ENCODE results near the gene BTNL8.

DNA sequence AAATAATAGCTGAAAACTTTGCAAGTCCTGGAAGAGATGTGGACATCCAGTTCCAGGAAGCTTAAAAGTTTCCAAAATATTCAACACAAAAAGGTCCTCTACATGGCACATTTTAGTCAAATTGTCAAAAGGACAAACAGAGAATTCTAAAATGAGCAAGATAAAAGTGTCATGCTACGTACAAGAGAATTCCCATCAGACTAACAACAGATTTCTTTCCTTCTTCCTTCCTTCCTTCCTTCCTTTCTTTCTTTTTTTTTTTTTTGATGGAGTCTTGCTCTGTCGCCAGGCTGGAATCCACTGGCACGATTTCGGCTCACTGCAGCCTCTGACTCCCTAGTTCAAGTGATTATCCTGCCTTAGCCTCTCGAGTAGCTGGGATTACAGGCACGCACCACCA is 39.3 kb downstream of the BTNL8 start:
- TF ChIP-seq, protein P1, sequence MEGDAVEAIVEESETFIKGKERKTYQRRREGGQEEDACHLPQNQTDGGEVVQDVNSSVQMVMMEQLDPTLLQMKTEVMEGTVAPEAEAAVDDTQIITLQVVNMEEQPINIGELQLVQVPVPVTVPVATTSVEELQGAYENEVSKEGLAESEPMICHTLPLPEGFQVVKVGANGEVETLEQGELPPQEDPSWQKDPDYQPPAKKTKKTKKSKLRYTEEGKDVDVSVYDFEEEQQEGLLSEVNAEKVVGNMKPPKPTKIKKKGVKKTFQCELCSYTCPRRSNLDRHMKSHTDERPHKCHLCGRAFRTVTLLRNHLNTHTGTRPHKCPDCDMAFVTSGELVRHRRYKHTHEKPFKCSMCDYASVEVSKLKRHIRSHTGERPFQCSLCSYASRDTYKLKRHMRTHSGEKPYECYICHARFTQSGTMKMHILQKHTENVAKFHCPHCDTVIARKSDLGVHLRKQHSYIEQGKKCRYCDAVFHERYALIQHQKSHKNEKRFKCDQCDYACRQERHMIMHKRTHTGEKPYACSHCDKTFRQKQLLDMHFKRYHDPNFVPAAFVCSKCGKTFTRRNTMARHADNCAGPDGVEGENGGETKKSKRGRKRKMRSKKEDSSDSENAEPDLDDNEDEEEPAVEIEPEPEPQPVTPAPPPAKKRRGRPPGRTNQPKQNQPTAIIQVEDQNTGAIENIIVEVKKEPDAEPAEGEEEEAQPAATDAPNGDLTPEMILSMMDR (IDR thresholded peaks at IDR 0.05) = no peak
- TF ChIP-seq POLR2AphosphoS5 (IDR thresholded peaks at IDR 0.05) (no peak), EP300 (IDR thresholded peaks at IDR 0.05) (no peak), POLR2A (IDR thresholded peaks at IDR 0.05) (no peak)

Data from upper lobe of left lung (tissue), 4 donors.